GM21786 (cell line): ENCODE results near the gene BMP4.

Source experiments
- ATAC-seq: cut with Tn5 transposase; IDR thresholded peaks from one replicate; pipeline ENCODE4 v1.9.1; 2021; ENCODE audit not compliant: unreplicated experiment

The BMP4 gene

GRCh38 chr14:53967606-53968005 is 11.0 kb upstream of the BMP4 start:
- no peak for ATAC-seq

- ATAC-seq = no peak
Measured at GRCh38 chr14:53964249-53964648, 7.6 kb upstream of the BMP4 start.

- no peak for ATAC-seq
Measured at GRCh38 chr14:53963320-53964227, 6.9 kb upstream of the BMP4 start.

- ATAC-seq = no peak
Measured at GRCh38 chr14:53962953-53963319, 6.3 kb upstream of the BMP4 start.

- ATAC-seq = no peak
Measured at GRCh38 chr14:53958628-53959027, 2.0 kb upstream of the BMP4 start.

- ATAC-seq = no peak
Measured at GRCh38 chr14:53957739-53958138, 1.1 kb upstream of the BMP4 start.

- ATAC-seq = no peak
Measured at GRCh38 chr14:53955671-53956426, 776 bp downstream of the BMP4 start.

GRCh38 chr14:53955229-53955556 is 1.4 kb downstream of the BMP4 start:
- no peak for ATAC-seq

- no peak for ATAC-seq
Measured at GRCh38 chr14:53954551-53955228, 1.9 kb downstream of the BMP4 start.

- ATAC-seq = no peak
Measured at GRCh38 chr14:53953828-53954550, 2.6 kb downstream of the BMP4 start.

GRCh38 chr14:53953002-53953827 is 3.4 kb downstream of the BMP4 start:
- ATAC-seq = no peak

GRCh38 chr14:53952533-53952932 is 4.1 kb downstream of the BMP4 start:
- no peak for ATAC-seq

GRCh38 chr14:53951627-53952303 is 4.9 kb downstream of the BMP4 start:
- no peak for ATAC-seq

GRCh38 chr14:53951243-53951626 is 5.4 kb downstream of the BMP4 start:
- ATAC-seq = no peak

- ATAC-seq = no peak
Measured at GRCh38 chr14:53950031-53950793, 6.4 kb downstream of the BMP4 start.

GRCh38 chr14:53949201-53949600 is 7.4 kb downstream of the BMP4 start:
- ATAC-seq = no peak

- no peak for ATAC-seq
Measured at GRCh38 chr14:53948205-53948884, 8.3 kb downstream of the BMP4 start.

- ATAC-seq = no peak
Measured at GRCh38 chr14:53947452-53948204, 9.0 kb downstream of the BMP4 start.
